Cardiac fibroblast (primary cell): ENCODE data around the gene TMEM181.
A peak's percentile ranks its signal among the peaks of the same experiment; 100 is the strongest.

ENCODE experiments used
- DNase-seq, 2 donors: peaks; one replicate each; pipeline versions ENCODE4 v3.0.0 to v3.0.0-alpha.2; 2010; ENCODE audit warnings: low read depth in 2 of 2
- H3K4me3 ChIP-seq, 2 donors: replicated peaks in 1 of 2; 1 replicate in 1 of 2; 2 replicates in 1 of 2; pipeline ENCODE4 v1.5.1; 2011; ENCODE audit warnings: low read depth in 2 of 2, low read length in 2 of 2, mild to moderate bottlenecking in 2 of 2, moderate library complexity in 1 of 2
- TF ChIP-seq, protein P1 (sequence below): IDR thresholded peaks from one replicate; pipeline ENCODE4 v1.5.1; 2011; ENCODE audit warnings: low read depth, mild to moderate bottlenecking, low read length, inconsistent platforms

TMEM181 gene

GRCh38 chr6:158660333-158660754, 100.5 kb downstream of the TMEM181 start:
- H3K4me3 ChIP-seq = no peak overlapping the region
- DNase-seq = no peak
- TF ChIP-seq, protein P1, sequence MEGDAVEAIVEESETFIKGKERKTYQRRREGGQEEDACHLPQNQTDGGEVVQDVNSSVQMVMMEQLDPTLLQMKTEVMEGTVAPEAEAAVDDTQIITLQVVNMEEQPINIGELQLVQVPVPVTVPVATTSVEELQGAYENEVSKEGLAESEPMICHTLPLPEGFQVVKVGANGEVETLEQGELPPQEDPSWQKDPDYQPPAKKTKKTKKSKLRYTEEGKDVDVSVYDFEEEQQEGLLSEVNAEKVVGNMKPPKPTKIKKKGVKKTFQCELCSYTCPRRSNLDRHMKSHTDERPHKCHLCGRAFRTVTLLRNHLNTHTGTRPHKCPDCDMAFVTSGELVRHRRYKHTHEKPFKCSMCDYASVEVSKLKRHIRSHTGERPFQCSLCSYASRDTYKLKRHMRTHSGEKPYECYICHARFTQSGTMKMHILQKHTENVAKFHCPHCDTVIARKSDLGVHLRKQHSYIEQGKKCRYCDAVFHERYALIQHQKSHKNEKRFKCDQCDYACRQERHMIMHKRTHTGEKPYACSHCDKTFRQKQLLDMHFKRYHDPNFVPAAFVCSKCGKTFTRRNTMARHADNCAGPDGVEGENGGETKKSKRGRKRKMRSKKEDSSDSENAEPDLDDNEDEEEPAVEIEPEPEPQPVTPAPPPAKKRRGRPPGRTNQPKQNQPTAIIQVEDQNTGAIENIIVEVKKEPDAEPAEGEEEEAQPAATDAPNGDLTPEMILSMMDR = peak; percentile 55

GRCh38 chr6:158661156-158661685, 101.3 kb downstream of the TMEM181 start:
- no peak for DNase-seq
- H3K4me3 ChIP-seq = no peak overlapping the region
- TF ChIP-seq, protein P1 = no peak

DNA sequence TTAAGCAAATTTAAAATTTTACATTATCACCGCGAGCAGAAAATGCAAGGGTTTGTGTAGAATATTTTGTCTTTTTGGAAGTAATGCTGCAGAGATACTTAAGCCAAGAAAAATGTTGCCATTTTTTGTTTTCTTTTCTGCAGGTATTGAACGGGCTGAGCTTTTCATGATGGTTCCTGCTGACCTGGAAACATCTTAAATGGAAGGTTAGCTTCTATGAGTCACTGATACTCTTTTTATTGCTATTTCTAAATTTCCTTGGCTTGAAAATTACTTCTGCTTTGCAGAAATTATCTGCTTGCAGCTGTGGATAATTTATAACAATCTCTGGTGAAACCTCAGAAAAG, 102.7 kb downstream of the TMEM181 start:
- no peak for DNase-seq
- no peak overlapping the region for H3K4me3 ChIP-seq
- TF ChIP-seq, protein P1 = no peak

DNA sequence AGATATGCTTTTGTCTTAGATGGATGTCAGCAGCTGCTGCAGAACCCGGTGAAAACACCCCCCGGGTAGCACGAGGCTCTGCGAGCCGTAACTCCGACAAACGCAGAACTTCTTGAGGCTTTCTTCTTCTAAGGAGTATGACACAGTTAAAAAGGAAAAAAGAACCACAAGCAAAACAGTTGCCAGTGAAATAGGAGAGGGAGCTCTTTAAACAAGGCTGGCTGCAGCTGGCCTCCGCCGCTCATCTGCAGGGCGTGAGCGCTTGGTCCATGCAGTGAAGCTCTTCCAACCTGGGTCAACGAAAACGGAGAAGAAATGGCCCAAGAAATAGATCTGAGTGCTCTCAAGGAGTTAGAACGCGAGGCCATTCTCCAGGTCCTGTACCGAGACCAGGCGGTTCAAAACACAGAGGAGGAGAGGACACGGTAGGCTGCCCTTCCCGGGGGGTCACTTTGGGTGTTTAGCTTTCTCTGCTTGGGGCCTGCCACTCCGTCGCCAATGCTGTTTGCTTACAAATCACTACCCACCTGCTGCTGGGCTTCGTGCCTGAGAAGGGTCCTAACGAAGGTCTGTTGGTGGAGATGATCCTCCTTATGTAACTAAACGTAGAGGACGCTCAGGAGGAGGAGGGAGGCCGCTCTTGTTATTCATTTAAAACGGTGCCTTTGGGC, 103.2 kb downstream of the TMEM181 start:
- peak in 1 of 2 donors; percentile 44 for DNase-seq
- no peak overlapping the region for H3K4me3 ChIP-seq
- TF ChIP-seq, protein P1 = no peak

DNA sequence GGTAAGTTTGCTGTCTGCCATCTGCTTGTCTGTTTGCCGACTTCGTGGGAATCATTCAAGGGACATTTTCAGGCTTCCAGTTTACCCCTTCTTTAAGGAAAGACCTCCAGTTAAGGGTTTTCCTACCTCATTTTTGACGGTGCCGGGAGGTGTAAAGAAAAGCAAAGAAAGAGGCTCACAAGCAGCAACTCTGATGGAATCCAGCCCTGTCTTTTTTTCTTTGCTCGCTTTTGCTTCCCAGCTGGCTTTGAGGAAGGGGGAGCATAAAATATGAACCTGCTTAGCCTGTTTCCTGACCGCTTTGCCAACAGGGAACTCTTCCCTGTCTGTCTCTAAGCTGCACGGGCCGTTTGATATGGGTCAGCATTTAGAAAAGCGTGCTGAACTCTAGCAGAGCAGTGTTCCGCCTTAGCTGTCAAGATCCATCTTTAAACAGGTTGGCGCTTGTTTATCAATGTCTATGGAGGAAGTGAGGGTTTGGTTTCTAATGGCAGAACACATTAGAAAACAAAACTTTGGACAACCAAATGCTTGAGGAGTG, 103.8 kb downstream of the TMEM181 start:
- H3K4me3 ChIP-seq = no peak overlapping the region
- DNase-seq = no peak
- TF ChIP-seq, protein P1 = no peak

- DNase-seq = no peak
- TF ChIP-seq, protein P1 = no peak
These were observed 105.4 kb downstream of the TMEM181 start for GRCh38 chr6:158665332-158665731.

More at GRCh38 chr6:158665332-158665731, 105.4 kb downstream of the TMEM181 start:
- H3K4me3 ChIP-seq = no peak overlapping the region
